ENCODE data around the gene TNNI3K. TPM values are rescaled to one million over a fixed set of nuclear protein-coding genes. Genes with fewer than 3 reads are reported as not detected.

TNNI3K gene
- total RNA-seq, 1 experiment from 2014 or later: 0.49 TPM

GRCh38 chr1:74403606-74404005 lies 168.4 kb downstream of the TNNI3K start:
- no peaks in the 10 kb centered on the region for H3K36me3 ChIP-seq (ENCODE audit: control insufficient read depth in 1 of 2, insufficient read depth in 2 of 2, low read length in 2 of 2)
- H3K27me3 ChIP-seq (ENCODE audit: insufficient read depth, low read length): no peaks in the 10 kb centered on the region
- ATAC-seq (no peak), DNase-seq (ENCODE audit: low read depth, low spot score) (no peak)
- H4K20me1 ChIP-seq (ENCODE audit: insufficient read depth): no peaks in the 10 kb centered on the region
- H3K27ac ChIP-seq (ENCODE audit: low read depth, low read length): no peak overlapping the region
- no peaks in the 10 kb centered on the region for H3K9me3 ChIP-seq (ENCODE audit: control insufficient read depth in 1 of 2, insufficient read depth in 1 of 2, low read depth in 1 of 2, low read length in 2 of 2)
- H2AFZ ChIP-seq (ENCODE audit: low read depth, low read length, poor library complexity, severe bottlenecking): no peak overlapping the region
- H3K4me1 ChIP-seq (ENCODE audit: control insufficient read depth in 1 of 2, insufficient read depth in 2 of 2, low read length in 2 of 2): no peaks in the 10 kb centered on the region
- no TSS peak for BruUV-seq (replicated peaks)
- no peaks in the 10 kb centered on the region for H3K9me2 ChIP-seq (ENCODE audit: insufficient read depth)
- RAD21 ChIA-PET (ENCODE audit: low non-redundant PET in 1 of 2, low total read pairs in 2 of 2, uncharacterized antibody in 2 of 2, unreplicated experiment in 2 of 2): no interaction called here
- no peak overlapping the region for H3K4me3 ChIP-seq (replicated peaks in 1 of 2; ENCODE audit: low read depth in 1 of 2, low read length in 2 of 2)
- H3K9ac ChIP-seq (ENCODE audit: low read length): no peak overlapping the region
- H3K4me2 ChIP-seq (ENCODE audit: low read length): no peak overlapping the region
- CTCF ChIA-PET: no interaction called here
- intact Hi-C loops (cut with micrococcal nuclease): no loop called here
- no peak for TF ChIP-seq EZH2 (IDR thresholded peaks at IDR 0.05)
- no peak for TF ChIP-seq ELF1 (IDR thresholded peaks at IDR 0.05; ENCODE audit: borderline replicate concordance, low read depth)
- no peak for TF ChIP-seq CTCF (IDR thresholded peaks at IDR 0.05 in 2 of 3, conservative IDR thresholded peaks at IDR 0.05 in 1 of 3; ENCODE audit: borderline replicate concordance in 1 of 3, insufficient read depth in 1 of 3, low read depth in 2 of 3, low read length in 2 of 3)
- TF ChIP-seq SIN3A (IDR thresholded peaks at IDR 0.05; ENCODE audit: low read depth): no peak
- TF ChIP-seq MAX (IDR thresholded peaks at IDR 0.05): no peak
- TF ChIP-seq FOSL1 (IDR thresholded peaks at IDR 0.05; ENCODE audit: low read depth): no peak
- no peak for TF ChIP-seq SP1 (IDR thresholded peaks at IDR 0.05; ENCODE audit: low read depth)
- TF ChIP-seq SRF (IDR thresholded peaks at IDR 0.05; ENCODE audit: low read depth): no peak
- TF ChIP-seq RAD21 (IDR thresholded peaks at IDR 0.05; ENCODE audit: low read depth): no peak
- no peak for TF ChIP-seq ATF3 (IDR thresholded peaks at IDR 0.05)
- no peak for TF ChIP-seq POLR2A (IDR thresholded peaks at IDR 0.05; ENCODE audit: borderline replicate concordance, extremely low read depth, insufficient read depth, insufficient read length)
- no peak for TF ChIP-seq REST (IDR thresholded peaks at IDR 0.05; ENCODE audit: low read depth)
- TF ChIP-seq EGR1 (IDR thresholded peaks at IDR 0.05; ENCODE audit: low read depth): no peak
- TF ChIP-seq CBX3 (IDR thresholded peaks at IDR 0.05; ENCODE audit: low read depth): no peak
- no peaks in the 10 kb centered on the region for H3K79me2 ChIP-seq (ENCODE audit: insufficient read depth, low read length)
- POLR2A ChIA-PET: no interaction called here
